GM12878 (cell line): ENCODE data around the gene CHRM1. TPM values are rescaled to one million over a fixed set of nuclear protein-coding genes. Genes with fewer than 3 reads are reported as not detected.

Experiments used
- ATAC-seq: fragments of 200-7000 bp; cut with Tn5 transposase; 3 replicates; pipeline ENCODE4 v1.9.1; 2020; ENCODE audit warnings: mild to moderate bottlenecking, moderate library complexity
- BruUV-seq: library from RNA; stranded (reverse); fragments of 400-500 nt; replicated peaks from 2 replicates; lab custom pipeline; 2021; lab: Mats Ljungman, UMichigan
- CTCF ChIA-PET: fragments of 300-600 bp; sonication (Branson Sonifier 250); formaldehyde crosslinking; extraction: SDS; loops from one replicate; lab custom pipeline; 2021; ENCODE audit warnings: inconsistent platforms; lab: Yijun Ruan, JAX
- POLR2A ChIA-PET: fragments of 350-600 bp; formaldehyde crosslinking; extraction: SDS; loops from one replicate; lab custom pipeline; 2021; ENCODE audit warnings: inconsistent platforms; lab: Charles Lee
- RAD21 ChIA-PET: fragments of 300-600 bp; sonication (Branson Sonifier 250); formaldehyde crosslinking; loops from one replicate; lab custom pipeline; 2023; ENCODE audit warnings: antibody characterized with exemption; ENCODE audit not compliant: unreplicated experiment; lab: Charles Lee
- SMC1A ChIA-PET: fragments of 300-600 bp; sonication (Branson Sonifier 250); formaldehyde crosslinking; loops from one replicate; lab custom pipeline; 2023; ENCODE audit not compliant: unreplicated experiment, uncharacterized antibody; lab: Charles Lee
- DNase-seq: peaks from one replicate; pipeline ENCODE4 v3.0.0-alpha.2; 2011; ENCODE audit warnings: low read depth, low spot score
- FAIRE-seq: peaks from 3 replicates; lab custom pipeline; 2011; peaks lifted over from hg19 to GRCh38; lab: Jason Lieb, UNC
- H2AFZ ChIP-seq: 2 replicates; pipeline ENCODE4 v1.6.0; 2011; ENCODE audit warnings: low read depth, low read length, control low read depth; ENCODE audit not compliant: control insufficient read depth
- H3K27ac ChIP-seq: 2 replicates; pipeline ENCODE4 v1.5.1; 2011; ENCODE audit warnings: control low read depth; ENCODE audit not compliant: control insufficient read depth, insufficient read depth
- H3K27me3 ChIP-seq, 2 experiments: replicated peaks in 1 of 2; 2 replicates each; pipeline versions ENCODE4 v1.6.0 to v1.6.1; 2011; ENCODE audit warnings: low read length in 1 of 2; ENCODE audit not compliant: control insufficient read depth in 2 of 2, insufficient read depth in 2 of 2
- H3K36me3 ChIP-seq, 2 experiments: 2 replicates each; pipeline ENCODE4 v1.5.1; 2011; ENCODE audit warnings: low read length in 1 of 2; ENCODE audit not compliant: control insufficient read depth in 2 of 2, insufficient read depth in 2 of 2
- H3K4me1 ChIP-seq: 2 replicates; pipeline ENCODE4 v1.6.1; 2011; ENCODE audit warnings: mild to moderate bottlenecking, low read length, moderate library complexity, mixed read lengths; ENCODE audit not compliant: control insufficient read depth, insufficient read depth
- H3K4me2 ChIP-seq: 2 replicates; pipeline ENCODE4 v1.6.0; 2011; ENCODE audit warnings: control low read depth; ENCODE audit not compliant: control insufficient read depth, insufficient read depth
- H3K4me3 ChIP-seq: fragments of 200-600 bp; sonication (generic); 2 replicates; pipeline ENCODE4 v1.5.1; 2016
- H3K79me2 ChIP-seq: 2 replicates; pipeline ENCODE4 v1.6.0; 2011; ENCODE audit warnings: low read length; ENCODE audit not compliant: control insufficient read depth, insufficient read depth
- H3K9ac ChIP-seq: 2 replicates; pipeline ENCODE4 v1.8.0; 2011; ENCODE audit warnings: low read length, control low read depth, mixed read lengths; ENCODE audit not compliant: control insufficient read depth, insufficient read depth
- H3K9me3 ChIP-seq: replicated peaks from 3 replicates; pipeline ENCODE4 v1.5.1; 2011; ENCODE audit warnings: mild to moderate bottlenecking, low read length; ENCODE audit not compliant: control insufficient read depth, insufficient read depth
- H4K20me1 ChIP-seq: 2 replicates; pipeline ENCODE4 v1.6.0; 2011; ENCODE audit not compliant: control insufficient read depth, insufficient read depth
- CBX3 ChIP-seq: fragments of 200-600 bp; sonication (generic); IDR thresholded peaks from 2 replicates; pipeline ENCODE4 v1.6.1; 2016; ENCODE audit warnings: low read depth, borderline replicate concordance
- HDAC2 ChIP-seq: fragments of 200-600 bp; sonication (generic); IDR thresholded peaks from 2 replicates; pipeline ENCODE4 v1.6.1; 2017
- JUNB ChIP-seq: IDR thresholded peaks from 2 replicates; pipeline ENCODE4 v1.6.1; 2016; ENCODE audit warnings: antibody characterized with exemption, mild to moderate bottlenecking
- NR2F1 ChIP-seq: fragments of 450-650 bp; conservative IDR thresholded peaks from 2 replicates; pipeline ENCODE4 v1.6.1; 2017; ENCODE audit warnings: mild to moderate bottlenecking
- SMAD1 ChIP-seq: fragments of 450-650 bp; IDR thresholded peaks from 2 replicates; pipeline ENCODE4 v1.6.1; 2018; ENCODE audit warnings: mild to moderate bottlenecking, low read depth; ENCODE audit not compliant: partially characterized antibody
- TCF12 ChIP-seq: IDR thresholded peaks from 2 replicates; pipeline ENCODE4 v1.6.1; 2011; ENCODE audit warnings: low read depth, mild to moderate bottlenecking, low read length
- TCF7 ChIP-seq: IDR thresholded peaks from 2 replicates; pipeline ENCODE4 v1.6.1; 2014; ENCODE audit warnings: antibody characterized with exemption, borderline replicate concordance
- WGBS: methylation state at CpG from one replicate; pipeline ENCODE4 v1.1.6; 2016; ENCODE audit warnings: low lambda C conversion rate; ENCODE audit not compliant: insufficient replicate concordance, insufficient coverage; ENCODE audit errors: missing lambda C conversion rate; 5-methylcytosine and 5-hydroxymethylcytosine counted together
- in situ Hi-C: fragments of 300-500 bp; cut with MboI; formaldehyde crosslinking; loops from 9 replicates; pipeline ENCODE4 v1.14.3; 2018; ENCODE audit warnings: mixed read lengths
- intact Hi-C: fragments of 100-400 bp; cut with micrococcal nuclease; formaldehyde crosslinking; loops from one replicate; pipeline ENCODE4 v1.14.2; 2022; ENCODE audit not compliant: unreplicated experiment
- polyA plus RNA-seq, 11 experiments: library from polyadenylated mRNA; depleted of rRNA in 4 of 11; unstranded in 6 of 11; stranded (reverse) in 5 of 11; fragments of >200 nt; fragmentation: Nextera tagmentation in 4 of 11; fragmentation: Illumina TruSeq in 1 of 11; extraction: Ambion mirVana in 4 of 11; extraction: Trizol in 1 of 11; gene quantifications; 1 replicate in 1 of 11; 2 replicates in 10 of 11; pipeline versions ENCODE4 v1.2.1 to v1.2.3, GENCODE V29; 2011 to 2016; ENCODE audit warnings: inconsistent platforms in 2 of 11, missing spikeins in 2 of 11, low read depth in 1 of 11
- total RNA-seq, 4 experiments: library from RNA; depleted of rRNA in 3 of 4; stranded (reverse); fragments of >200 nt in 3 of 4; fragmentation: Illumina TruSeq in 1 of 4; extraction: Trizol in 1 of 4; gene quantifications; 2 replicates each; pipeline versions ENCODE4 v1.2.1 to v1.2.3, GENCODE V29; 2013 to 2021
- TF ChIP-seq, protein P1 (sequence below): IDR thresholded peaks from 2 replicates; pipeline ENCODE4 v1.6.1; 2011; ENCODE audit warnings: mild to moderate bottlenecking, low read depth, low read length, moderate library complexity; ENCODE audit not compliant: insufficient replicate concordance
- TF ChIP-seq, protein P2 (sequence below): IDR thresholded peaks from 2 replicates; pipeline ENCODE4 v1.6.1; 2012; ENCODE audit warnings: low read depth, low read length, improper control_type of control experiment
- TF ChIP-seq, protein P3 (sequence below): fragments of 450-650 bp; IDR thresholded peaks from 2 replicates; pipeline ENCODE4 v1.6.1; 2017; ENCODE audit warnings: mild to moderate bottlenecking

Gene CHRM1
- total and polyA plus RNA-seq, 10 of the 15 experiments (the other 5 are each of a cell fraction or from before 2014, with no cell fraction given) = not detected

DNA sequence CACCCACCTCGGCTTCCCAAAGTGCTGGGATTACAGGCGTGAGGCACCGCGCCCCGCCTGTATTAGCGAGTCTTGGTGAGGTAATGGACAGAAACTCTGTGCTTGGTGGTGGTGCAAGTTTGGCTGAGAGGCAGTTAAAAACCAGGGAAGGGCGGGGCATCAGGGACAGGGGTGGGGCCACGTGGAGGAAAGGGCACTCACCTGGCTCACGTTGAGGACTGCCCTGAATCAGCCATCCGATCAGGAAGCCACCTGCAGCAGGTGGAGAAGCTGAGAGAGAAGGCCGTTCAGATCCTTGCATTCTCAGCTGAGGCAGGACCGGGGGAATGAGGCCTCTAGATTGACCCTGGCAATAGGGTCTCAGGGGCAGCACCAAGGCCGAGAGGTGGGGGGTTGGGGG lies 12.1 kb upstream of the CHRM1 start:
- intact Hi-C loops (no loop called here), in situ Hi-C loops (no loop called here)
- Histone ChIP-seq H3K27ac (no peak overlapping the region), H3K36me3 (no peaks in the 10 kb centered on the region), H3K4me1 (no peaks in the 10 kb centered on the region), H3K27me3 (peaks cover 2 to 3% of the 10 kb centered on the region in 2 experiments; a peak in 3 of 4 replicates), H3K79me2 (no peaks in the 10 kb centered on the region), H3K9ac (no peak overlapping the region), H3K9me3 (no peaks in the 10 kb centered on the region), H3K4me2 (no peak overlapping the region), H4K20me1 (no peaks in the 10 kb centered on the region), H3K4me3 (no peak overlapping the region), H2AFZ (no peak overlapping the region)
- DNase-seq = no peak
- RAD21 ChIA-PET = no interaction called here
- BruUV-seq = no TSS peak
- WGBS = 47% methylated on average over 13 of the region's 13 CpGs
- no peak for FAIRE-seq
- no peak for ATAC-seq
- TF ChIP-seq, protein P1, sequence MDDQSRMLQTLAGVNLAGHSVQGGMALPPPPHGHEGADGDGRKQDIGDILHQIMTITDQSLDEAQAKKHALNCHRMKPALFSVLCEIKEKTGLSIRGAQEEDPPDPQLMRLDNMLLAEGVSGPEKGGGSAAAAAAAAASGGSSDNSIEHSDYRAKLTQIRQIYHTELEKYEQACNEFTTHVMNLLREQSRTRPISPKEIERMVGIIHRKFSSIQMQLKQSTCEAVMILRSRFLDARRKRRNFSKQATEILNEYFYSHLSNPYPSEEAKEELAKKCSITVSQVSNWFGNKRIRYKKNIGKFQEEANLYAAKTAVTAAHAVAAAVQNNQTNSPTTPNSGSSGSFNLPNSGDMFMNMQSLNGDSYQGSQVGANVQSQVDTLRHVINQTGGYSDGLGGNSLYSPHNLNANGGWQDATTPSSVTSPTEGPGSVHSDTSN = no peak
- no peak for TF ChIP-seq TCF12
- no peak for TF ChIP-seq JUNB
- TF ChIP-seq, protein P2, sequence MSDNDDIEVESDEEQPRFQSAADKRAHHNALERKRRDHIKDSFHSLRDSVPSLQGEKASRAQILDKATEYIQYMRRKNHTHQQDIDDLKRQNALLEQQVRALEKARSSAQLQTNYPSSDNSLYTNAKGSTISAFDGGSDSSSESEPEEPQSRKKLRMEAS = no peak
- TF ChIP-seq TCF7 = no peak
- TF ChIP-seq CBX3 = no peak
- no peak for TF ChIP-seq NR2F1
- no peak for TF ChIP-seq SMAD1
- TF ChIP-seq HDAC2 = no peak
- TF ChIP-seq, protein P3, sequence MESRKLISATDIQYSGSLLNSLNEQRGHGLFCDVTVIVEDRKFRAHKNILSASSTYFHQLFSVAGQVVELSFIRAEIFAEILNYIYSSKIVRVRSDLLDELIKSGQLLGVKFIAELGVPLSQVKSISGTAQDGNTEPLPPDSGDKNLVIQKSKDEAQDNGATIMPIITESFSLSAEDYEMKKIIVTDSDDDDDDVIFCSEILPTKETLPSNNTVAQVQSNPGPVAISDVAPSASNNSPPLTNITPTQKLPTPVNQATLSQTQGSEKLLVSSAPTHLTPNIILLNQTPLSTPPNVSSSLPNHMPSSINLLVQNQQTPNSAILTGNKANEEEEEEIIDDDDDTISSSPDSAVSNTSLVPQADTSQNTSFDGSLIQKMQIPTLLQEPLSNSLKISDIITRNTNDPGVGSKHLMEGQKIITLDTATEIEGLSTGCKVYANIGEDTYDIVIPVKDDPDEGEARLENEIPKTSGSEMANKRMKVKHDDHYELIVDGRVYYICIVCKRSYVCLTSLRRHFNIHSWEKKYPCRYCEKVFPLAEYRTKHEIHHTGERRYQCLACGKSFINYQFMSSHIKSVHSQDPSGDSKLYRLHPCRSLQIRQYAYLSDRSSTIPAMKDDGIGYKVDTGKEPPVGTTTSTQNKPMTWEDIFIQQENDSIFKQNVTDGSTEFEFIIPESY = no peak
- CTCF ChIA-PET = no interaction called here
- SMC1A ChIA-PET = no interaction called here
- POLR2A ChIA-PET = no interaction called here
